Neural progenitor cell (in vitro differentiated cells): ENCODE measurements around the gene IARS2. TPM values are rescaled to one million over a fixed set of nuclear protein-coding genes. Genes with fewer than 3 reads are reported as not detected.
"Not testable (repeated sequence)": the region's sequence is repeated elsewhere in the genome, so short reads cannot be mapped to it uniquely, and the experiment has no call there.

Experiments used
- DNase-seq: peaks from one replicate; pipeline ENCODE4 v3.0.0-alpha.2; 2016; ENCODE audit warnings: low spot score
- H2AFZ ChIP-seq: fragments of 200-600 bp; sonication (generic); replicated peaks from 2 replicates; pipeline ENCODE4 v1.6.1; 2016; ENCODE audit warnings: antibody characterized with exemption
- H3F3A ChIP-seq: fragments of 200-600 bp; sonication (generic); 2 replicates; pipeline ENCODE4 v1.6.1; 2016; ENCODE audit warnings: antibody characterized with exemption, low read depth
- H3K27ac ChIP-seq: fragments of 200-600 bp; sonication (generic); 2 replicates; pipeline ENCODE4 v1.5.1; 2016; ENCODE audit warnings: mild to moderate bottlenecking
- H3K27me3 ChIP-seq: fragments of 200-600 bp; sonication (generic); 2 replicates; pipeline ENCODE4 v1.6.1; 2016; ENCODE audit warnings: mild to moderate bottlenecking, moderate library complexity
- H3K36me3 ChIP-seq: fragments of 200-600 bp; sonication (generic); 2 replicates; pipeline ENCODE4 v1.5.1; 2016
- H3K4me1 ChIP-seq: fragments of 200-600 bp; sonication (generic); 2 replicates; pipeline ENCODE4 v1.6.1; 2016; ENCODE audit warnings: mixed run types
- H3K4me2 ChIP-seq: fragments of 200-600 bp; sonication (generic); 2 replicates; pipeline ENCODE4 v1.6.1; 2016
- H3K4me3 ChIP-seq: fragments of 200-600 bp; sonication (generic); 2 replicates; pipeline ENCODE4 v1.5.1; 2016
- H3K79me2 ChIP-seq: fragments of 200-600 bp; sonication (generic); 2 replicates; pipeline ENCODE4 v1.6.1; 2016; ENCODE audit warnings: low read depth
- H3K9ac ChIP-seq: fragments of 200-600 bp; sonication (generic); 2 replicates; pipeline ENCODE4 v1.6.1; 2016
- H3K9me3 ChIP-seq: fragments of 200-600 bp; sonication (generic); 2 replicates; pipeline ENCODE4 v1.5.1; 2016; ENCODE audit warnings: low read depth
- H4K20me1 ChIP-seq: fragments of 200-600 bp; sonication (generic); 2 replicates; pipeline ENCODE4 v1.6.1; 2016; ENCODE audit warnings: low read depth
- H3K27ac Mint-ChIP-seq: 3 replicates; pipeline ENCODE4 v1.8.0; 2021; ENCODE audit warnings: mixed read lengths
- H3K27me3 Mint-ChIP-seq: 2 replicates; pipeline ENCODE4 v1.8.0; 2022; ENCODE audit warnings: low read depth, mild to moderate bottlenecking, inconsistent platforms, moderate library complexity, mixed read lengths; ENCODE audit not compliant: insufficient read depth
- H3K36me3 Mint-ChIP-seq: 3 replicates; pipeline ENCODE4 v1.8.0; 2021; ENCODE audit warnings: mixed read lengths
- H3K4me1 Mint-ChIP-seq: 3 replicates; pipeline ENCODE4 v1.8.0; 2021; ENCODE audit warnings: mixed read lengths
- H3K4me3 Mint-ChIP-seq: 3 replicates; pipeline ENCODE4 v1.8.0; 2021; ENCODE audit warnings: mild to moderate bottlenecking, moderate library complexity, mixed read lengths
- H3K9me3 Mint-ChIP-seq: 3 replicates; pipeline ENCODE4 v1.8.0; 2020; ENCODE audit warnings: mixed read lengths
- EZH2 ChIP-seq: fragments of 200-600 bp; sonication (generic); IDR thresholded peaks from 2 replicates; pipeline ENCODE4 v1.6.1; 2017; ENCODE audit warnings: antibody characterized with exemption, mild to moderate bottlenecking, moderate library complexity
- EZH2phosphoT487 ChIP-seq: fragments of 200-600 bp; sonication (generic); IDR thresholded peaks from 2 replicates; pipeline ENCODE4 v1.6.1; 2017; ENCODE audit warnings: antibody characterized with exemption
- total RNA-seq: library from RNA; depleted of rRNA; stranded (reverse); fragments of >200 nt; gene quantifications from 2 replicates; pipeline ENCODE4 v1.2.3, GENCODE V29; 2015; ENCODE audit warnings: low replicate concordance
- TF ChIP-seq, protein P1 (sequence below): fragments of 200-600 bp; sonication (generic); IDR thresholded peaks from 2 replicates; pipeline ENCODE4 v1.5.1; 2017; ENCODE audit warnings: antibody characterized with exemption, mild to moderate bottlenecking

The IARS2 gene
- total RNA-seq, 1 donor from 2014 or later = 100 TPM

DNA sequence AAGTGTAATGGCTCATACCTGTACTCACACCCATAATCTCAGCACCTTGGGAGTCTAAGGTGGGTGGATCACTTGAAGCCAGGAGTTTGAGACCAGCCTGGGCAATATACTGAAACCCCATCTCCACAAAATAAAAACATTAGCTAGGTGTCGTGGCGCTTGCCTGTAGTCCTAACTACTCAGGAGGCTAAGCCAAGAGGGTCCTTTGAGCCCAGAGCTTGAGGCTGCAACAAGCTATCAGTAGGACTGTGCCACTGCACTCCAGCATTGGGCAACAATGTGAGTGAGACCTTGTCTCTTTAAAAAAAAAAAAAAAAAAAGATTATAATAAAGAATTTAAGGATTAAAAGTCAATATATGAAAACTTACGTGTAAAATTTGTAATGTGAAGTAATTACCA lies 16.0 kb upstream of the IARS2 start:
- Mint-ChIP-seq H3K27ac (no peak overlapping the region), H3K4me1 (no peaks in the 10 kb centered on the region), H3K4me3 (no peak overlapping the region), H3K27me3 (no peaks in the 10 kb centered on the region), H3K36me3 (peaks cover 8% of the 10 kb centered on the region), H3K9me3 (no peaks in the 10 kb centered on the region)
- Histone ChIP-seq H3K9ac (no peak overlapping the region), H3K4me2 (no peak overlapping the region), H3K9me3 (no peaks in the 10 kb centered on the region), H3K4me1 (no peaks in the 10 kb centered on the region), H3K36me3 (no peaks in the 10 kb centered on the region), H3K27ac (no peak overlapping the region), H3K4me3 (no peak overlapping the region), H2AFZ (no peak overlapping the region), H3K79me2 (no peaks in the 10 kb centered on the region), H4K20me1 (no peaks in the 10 kb centered on the region), H3F3A (no peaks in the 10 kb centered on the region), H3K27me3 (no peaks in the 10 kb centered on the region)
- TF ChIP-seq EZH2phosphoT487 (no peak), EZH2 (no peak)
- no peak for DNase-seq

DNA sequence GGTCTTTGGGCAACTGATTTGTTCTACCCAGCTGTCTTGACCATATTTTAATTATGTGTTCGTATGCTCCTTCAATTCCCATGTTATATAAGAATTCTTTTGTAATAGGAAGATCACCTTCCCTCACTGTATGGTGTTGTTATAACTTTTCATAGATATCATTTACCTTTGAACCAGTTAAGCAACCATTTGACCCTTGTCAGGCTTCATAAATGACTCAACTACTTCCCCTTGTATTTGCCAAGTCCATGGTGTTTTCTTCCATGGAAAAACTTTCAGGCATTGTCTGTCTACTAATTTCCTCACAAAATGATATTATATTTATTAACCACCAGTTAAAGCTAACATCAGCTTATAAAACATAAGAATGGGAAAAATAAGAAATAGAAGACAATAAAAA lies 9.5 kb upstream of the IARS2 start:
- no peak for DNase-seq
- H3K9ac ChIP-seq = no peak overlapping the region
- H3K4me1 Mint-ChIP-seq = peaks cover under 1% of the 10 kb centered on the region
- no peak overlapping the region for H3K4me3 ChIP-seq
- H2AFZ ChIP-seq = no peak overlapping the region
- no peaks in the 10 kb centered on the region for H3K4me1 ChIP-seq
- peaks cover 21% of the 10 kb centered on the region for H3K79me2 ChIP-seq
- no peaks in the 10 kb centered on the region for H3K36me3 ChIP-seq
- no peak overlapping the region for H3K4me2 ChIP-seq
- no peaks in the 10 kb centered on the region for H4K20me1 ChIP-seq
- H3K9me3 Mint-ChIP-seq = no peaks in the 10 kb centered on the region
- no peaks in the 10 kb centered on the region for H3K27me3 ChIP-seq
- no peaks in the 10 kb centered on the region for H3K9me3 ChIP-seq
- no peaks in the 10 kb centered on the region for H3F3A ChIP-seq
- no peak overlapping the region for H3K27ac Mint-ChIP-seq
- TF ChIP-seq EZH2 (no peak), EZH2phosphoT487 (no peak)
- TF ChIP-seq, protein P1, sequence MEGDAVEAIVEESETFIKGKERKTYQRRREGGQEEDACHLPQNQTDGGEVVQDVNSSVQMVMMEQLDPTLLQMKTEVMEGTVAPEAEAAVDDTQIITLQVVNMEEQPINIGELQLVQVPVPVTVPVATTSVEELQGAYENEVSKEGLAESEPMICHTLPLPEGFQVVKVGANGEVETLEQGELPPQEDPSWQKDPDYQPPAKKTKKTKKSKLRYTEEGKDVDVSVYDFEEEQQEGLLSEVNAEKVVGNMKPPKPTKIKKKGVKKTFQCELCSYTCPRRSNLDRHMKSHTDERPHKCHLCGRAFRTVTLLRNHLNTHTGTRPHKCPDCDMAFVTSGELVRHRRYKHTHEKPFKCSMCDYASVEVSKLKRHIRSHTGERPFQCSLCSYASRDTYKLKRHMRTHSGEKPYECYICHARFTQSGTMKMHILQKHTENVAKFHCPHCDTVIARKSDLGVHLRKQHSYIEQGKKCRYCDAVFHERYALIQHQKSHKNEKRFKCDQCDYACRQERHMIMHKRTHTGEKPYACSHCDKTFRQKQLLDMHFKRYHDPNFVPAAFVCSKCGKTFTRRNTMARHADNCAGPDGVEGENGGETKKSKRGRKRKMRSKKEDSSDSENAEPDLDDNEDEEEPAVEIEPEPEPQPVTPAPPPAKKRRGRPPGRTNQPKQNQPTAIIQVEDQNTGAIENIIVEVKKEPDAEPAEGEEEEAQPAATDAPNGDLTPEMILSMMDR = no peak
- H3K4me3 Mint-ChIP-seq = no peak overlapping the region
- H3K27me3 Mint-ChIP-seq = no peaks in the 10 kb centered on the region
- H3K27ac ChIP-seq = no peak overlapping the region
- peaks cover 9% of the 10 kb centered on the region for H3K36me3 Mint-ChIP-seq

DNA sequence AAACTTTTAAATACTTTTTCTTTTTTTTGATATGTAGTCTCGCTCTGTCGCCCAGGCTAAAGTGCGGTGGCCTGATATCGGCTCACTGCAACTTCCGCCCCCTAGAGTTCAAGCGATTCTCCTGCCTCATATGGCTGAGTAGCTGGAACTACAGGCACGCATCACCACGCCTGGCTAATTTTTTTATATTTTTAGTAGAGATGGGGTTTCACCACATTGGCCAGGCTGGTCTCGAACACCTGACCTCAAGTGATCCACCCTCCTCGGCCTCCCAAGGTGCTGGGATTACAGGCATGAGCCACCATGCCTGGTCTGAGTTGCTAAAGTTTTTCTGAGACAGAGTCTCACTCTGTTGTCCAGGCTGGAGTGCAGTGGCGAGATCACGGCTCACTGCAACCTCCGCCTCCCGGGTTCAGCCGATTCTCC lies 7.7 kb upstream of the IARS2 start:
- H3K9me3 Mint-ChIP-seq, H3K36me3 Mint-ChIP-seq, H3K4me3 ChIP-seq, H3K9me3 ChIP-seq, H2AFZ ChIP-seq, H3K27me3 Mint-ChIP-seq, H3K4me3 Mint-ChIP-seq, H3K27ac ChIP-seq, H3K4me2 ChIP-seq, H3K27me3 ChIP-seq, H3K36me3 ChIP-seq, H3K9ac ChIP-seq, H3F3A ChIP-seq, H4K20me1 ChIP-seq, H3K4me1 ChIP-seq, H3K27ac Mint-ChIP-seq, H3K4me1 Mint-ChIP-seq: not testable (repeated sequence)
- TF ChIP-seq, protein P1 = peak; percentile 50
- H3K79me2 ChIP-seq = peaks cover 21% of the 10 kb centered on the region
- peak; percentile 27 for DNase-seq

- Histone ChIP-seq H3K27ac (no peak within 1 kb of the TSS), H3K9me3 (no peaks in the 10 kb centered on the region), H3K27me3 (no peaks in the 10 kb centered on the region), H3F3A (peaks cover 8% of the 10 kb centered on the region), H3K4me2 (peak within 1 kb of the TSS; percentile 83), H3K36me3 (no peaks in the 10 kb centered on the region), H3K4me3 (peak within 1 kb of the TSS; percentile 75), H2AFZ (peak within 1 kb of the TSS; percentile 95), H3K4me1 (peaks cover under 1% of the 10 kb centered on the region), H3K9ac (peak within 1 kb of the TSS; percentile 11), H4K20me1 (no peaks in the 10 kb centered on the region), H3K79me2 (peaks cover 26% of the 10 kb centered on the region)
- TF ChIP-seq, protein P1 = no peak
- TF ChIP-seq EZH2 (no peak), EZH2phosphoT487 (no peak)
- peak; percentile 94 for DNase-seq
- Mint-ChIP-seq H3K27me3 (no peaks in the 10 kb centered on the region), H3K36me3 (no peaks in the 10 kb centered on the region), H3K9me3 (no peaks in the 10 kb centered on the region), H3K27ac (no peak within 1 kb of the TSS), H3K4me3 (peak within 1 kb of the TSS; percentile 98), H3K4me1 (peaks cover 5% of the 10 kb centered on the region)
These were observed 4.0 kb upstream of the IARS2 start, which contains the start of gene BPNT1 for GRCh38 chr1:220089650-220090556. Gene BPNT1, minus strand, starts transcription at chr1:220089788. Its CDS starts 9,942 bp downstream, at chr1:220079846.
